ENCODE measurements around the gene SLC4A5. TPM values are rescaled to one million over a fixed set of nuclear protein-coding genes. Genes with fewer than 3 reads are reported as not detected.
"Not testable (repeated sequence)": the region's sequence is repeated elsewhere in the genome, so short reads cannot be mapped to it uniquely, and the experiment has no call there.

The SLC4A5 gene
- total RNA-seq, 4 donors from 2014 or later = 3.2 to 30.4 (median 4.2) TPM

- Histone ChIP-seq H3K27me3 (no peaks in the 10 kb centered on the region), H3K4me1 (no peaks in the 10 kb centered on the region), H3K9me3 (no peaks in the 10 kb centered on the region), H3K36me3 (no peaks in the 10 kb centered on the region), H3K4me3 (no peak overlapping the region), H3K27ac (no peak overlapping the region)
- 84% methylated on average over 4 of the region's 4 CpGs for WGBS
- no peak for TF ChIP-seq EP300 (IDR thresholded peaks at IDR 0.05)
- no peak for TF ChIP-seq POLR2A (IDR thresholded peaks at IDR 0.05)
- no peak for TF ChIP-seq CTCF (IDR thresholded peaks at IDR 0.05)
- TF ChIP-seq POLR2AphosphoS5 (IDR thresholded peaks at IDR 0.05) = no peak
- DNase-seq (ENCODE audit: low spot score in 2 of 2) = no peak
Measured at GRCh38 chr2:74349889-74350288, 6.7 kb upstream of the SLC4A5 start.

GRCh38 chr2:74347742-74348141, 4.5 kb upstream of the SLC4A5 start:
- TF ChIP-seq POLR2A (IDR thresholded peaks at IDR 0.05) (no peak), CTCF (IDR thresholded peaks at IDR 0.05) (no peak), EP300 (IDR thresholded peaks at IDR 0.05) (no peak), POLR2AphosphoS5 (IDR thresholded peaks at IDR 0.05) (no peak)
- Histone ChIP-seq H3K27ac (no peak overlapping the region), H3K4me1 (no peaks in the 10 kb centered on the region), H3K4me3 (no peak overlapping the region), H3K27me3 (no peaks in the 10 kb centered on the region), H3K36me3 (no peaks in the 10 kb centered on the region), H3K9me3 (no peaks in the 10 kb centered on the region)
- no peak for DNase-seq (ENCODE audit: low spot score in 2 of 2)
- WGBS = 87% methylated on average over 3 of the region's 3 CpGs

- WGBS = 86% methylated on average over 1 of the region's 1 CpG
- no peak overlapping the region for H3K27ac ChIP-seq
- no peaks in the 10 kb centered on the region for H3K4me1 ChIP-seq
Measured at GRCh38 chr2:74347303-74347702, 4.1 kb upstream of the SLC4A5 start.

GRCh38 chr2:74345272-74345943, 2.2 kb upstream of the SLC4A5 start:
- Histone ChIP-seq H3K9me3 (no peaks in the 10 kb centered on the region), H3K4me3 (no peak overlapping the region), H3K27me3 (no peaks in the 10 kb centered on the region), H3K27ac (no peak overlapping the region), H3K36me3 (no peaks in the 10 kb centered on the region), H3K4me1 (no peaks in the 10 kb centered on the region)
- TF ChIP-seq EP300 (IDR thresholded peaks at IDR 0.05) (no peak), CTCF (IDR thresholded peaks at IDR 0.05) (no peak), POLR2AphosphoS5 (IDR thresholded peaks at IDR 0.05) (no peak), POLR2A (IDR thresholded peaks at IDR 0.05) (no peak)
- no peak for DNase-seq (ENCODE audit: low spot score in 2 of 2)
- WGBS = 74% methylated on average over 8 of the region's 8 CpGs

More at GRCh38 chr2:74347303-74347702, 4.1 kb upstream of the SLC4A5 start:
- DNase-seq (ENCODE audit: low spot score in 2 of 2) = no peak
- Histone ChIP-seq H3K9me3 (no peaks in the 10 kb centered on the region), H3K4me3 (no peak overlapping the region), H3K36me3 (no peaks in the 10 kb centered on the region), H3K27me3 (no peaks in the 10 kb centered on the region)
- TF ChIP-seq CTCF (IDR thresholded peaks at IDR 0.05) (no peak), POLR2A (IDR thresholded peaks at IDR 0.05) (no peak), EP300 (IDR thresholded peaks at IDR 0.05) (no peak), POLR2AphosphoS5 (IDR thresholded peaks at IDR 0.05) (no peak)

GRCh38 chr2:74336227-74336626, 7.0 kb downstream of the SLC4A5 start:
- peaks cover 23% of the 10 kb centered on the region for H3K36me3 ChIP-seq
- not testable (repeated sequence) for H3K4me1 ChIP-seq; H3K4me3 ChIP-seq; DNase-seq (ENCODE audit: low spot score in 2 of 2); H3K27me3 ChIP-seq; H3K9me3 ChIP-seq; H3K27ac ChIP-seq
- WGBS = 82% methylated on average over 2 of the region's 2 CpGs

- WGBS = 0% methylated on average over 1 of the region's 3 CpGs
- no peaks in the 10 kb centered on the region for H3K9me3 ChIP-seq
- no peaks in the 10 kb centered on the region for H3K4me1 ChIP-seq
- H3K4me3 ChIP-seq = no peak overlapping the region
- peak in 1 of 2 donors; percentile 81 for DNase-seq (ENCODE audit: low spot score in 2 of 2)
- peaks cover 35% of the 10 kb centered on the region for H3K36me3 ChIP-seq
- H3K27me3 ChIP-seq = no peaks in the 10 kb centered on the region
- TF ChIP-seq EP300 (IDR thresholded peaks at IDR 0.05) (no peak), POLR2AphosphoS5 (IDR thresholded peaks at IDR 0.05) (no peak), POLR2A (IDR thresholded peaks at IDR 0.05) (no peak), CTCF (IDR thresholded peaks at IDR 0.05) (peak; percentile 68 to 96)
- H3K27ac ChIP-seq = no peak overlapping the region
Measured at GRCh38 chr2:74334931-74335333, 8.3 kb downstream of the SLC4A5 start.
